ENCODE data around the gene CEACAM7. TPM values are rescaled to one million over a fixed set of nuclear protein-coding genes. Genes with fewer than 3 reads are reported as not detected.
"Not testable (repeated sequence)": the region's sequence is repeated elsewhere in the genome, so short reads cannot be mapped to it uniquely, and the experiment has no call there.

Gene CEACAM7
- total RNA-seq, 1 donor from 2014 or later: 3.4 TPM

GRCh38 chr19:41670755-41671154 is 17.3 kb downstream of the CEACAM7 start:
- Histone ChIP-seq H3K9me3 (peaks cover 4% of the 10 kb centered on the region), H3K36me3 (no peaks in the 10 kb centered on the region), H3K4me1 (no peaks in the 10 kb centered on the region), H3K4me3 (no peak overlapping the region), H3K27me3 (no peaks in the 10 kb centered on the region), H3K27ac (no peak overlapping the region)
- TF ChIP-seq POLR2A (IDR thresholded peaks at IDR 0.05): no peak
- TF ChIP-seq, protein P1, sequence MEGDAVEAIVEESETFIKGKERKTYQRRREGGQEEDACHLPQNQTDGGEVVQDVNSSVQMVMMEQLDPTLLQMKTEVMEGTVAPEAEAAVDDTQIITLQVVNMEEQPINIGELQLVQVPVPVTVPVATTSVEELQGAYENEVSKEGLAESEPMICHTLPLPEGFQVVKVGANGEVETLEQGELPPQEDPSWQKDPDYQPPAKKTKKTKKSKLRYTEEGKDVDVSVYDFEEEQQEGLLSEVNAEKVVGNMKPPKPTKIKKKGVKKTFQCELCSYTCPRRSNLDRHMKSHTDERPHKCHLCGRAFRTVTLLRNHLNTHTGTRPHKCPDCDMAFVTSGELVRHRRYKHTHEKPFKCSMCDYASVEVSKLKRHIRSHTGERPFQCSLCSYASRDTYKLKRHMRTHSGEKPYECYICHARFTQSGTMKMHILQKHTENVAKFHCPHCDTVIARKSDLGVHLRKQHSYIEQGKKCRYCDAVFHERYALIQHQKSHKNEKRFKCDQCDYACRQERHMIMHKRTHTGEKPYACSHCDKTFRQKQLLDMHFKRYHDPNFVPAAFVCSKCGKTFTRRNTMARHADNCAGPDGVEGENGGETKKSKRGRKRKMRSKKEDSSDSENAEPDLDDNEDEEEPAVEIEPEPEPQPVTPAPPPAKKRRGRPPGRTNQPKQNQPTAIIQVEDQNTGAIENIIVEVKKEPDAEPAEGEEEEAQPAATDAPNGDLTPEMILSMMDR (IDR thresholded peaks at IDR 0.05): no peak
- TF ChIP-seq POLR2AphosphoS5 (IDR thresholded peaks at IDR 0.05; ENCODE audit: insufficient read depth in 1 of 2, low read depth in 1 of 2): no peak
- no peak for DNase-seq (ENCODE audit: extremely low spot score in 2 of 2)
- intact Hi-C loops (cut with DNase I): no loop called here

GRCh38 chr19:41668315-41668714 is 19.8 kb downstream of the CEACAM7 start:
- intact Hi-C loops (cut with DNase I): no loop called here

GRCh38 chr19:41666075-41666474 is 22.0 kb downstream of the CEACAM7 start:
- H3K4me3 ChIP-seq: no peak overlapping the region
- no peak overlapping the region for H3K27ac ChIP-seq
- no peaks in the 10 kb centered on the region for H3K36me3 ChIP-seq
- H3K4me1 ChIP-seq: no peaks in the 10 kb centered on the region
- H3K9me3 ChIP-seq: peaks cover 9% of the 10 kb centered on the region
- no peak for DNase-seq (ENCODE audit: extremely low spot score in 2 of 2)
- H3K27me3 ChIP-seq: no peaks in the 10 kb centered on the region
- TF ChIP-seq POLR2AphosphoS5 (IDR thresholded peaks at IDR 0.05; ENCODE audit: insufficient read depth in 1 of 2, low read depth in 1 of 2) (no peak), POLR2A (IDR thresholded peaks at IDR 0.05) (no peak)
- TF ChIP-seq, protein P1 (IDR thresholded peaks at IDR 0.05): no peak
- intact Hi-C loops (cut with DNase I): no loop called here

More at GRCh38 chr19:41668315-41668714, 19.8 kb downstream of the CEACAM7 start:
- Histone ChIP-seq H3K36me3 (no peaks in the 10 kb centered on the region), H3K4me3 (no peak overlapping the region), H3K27me3 (no peaks in the 10 kb centered on the region), H3K27ac (no peak overlapping the region), H3K9me3 (peaks cover 9% of the 10 kb centered on the region), H3K4me1 (no peaks in the 10 kb centered on the region)
- no peak for DNase-seq (ENCODE audit: extremely low spot score in 2 of 2)
- TF ChIP-seq POLR2A (IDR thresholded peaks at IDR 0.05): no peak
- TF ChIP-seq POLR2AphosphoS5 (IDR thresholded peaks at IDR 0.05; ENCODE audit: insufficient read depth in 1 of 2, low read depth in 1 of 2): no peak
- TF ChIP-seq, protein P1 (IDR thresholded peaks at IDR 0.05): no peak

- intact Hi-C loops (cut with DNase I): no loop called here
- TF ChIP-seq POLR2A (IDR thresholded peaks at IDR 0.05) (no peak), POLR2AphosphoS5 (IDR thresholded peaks at IDR 0.05; ENCODE audit: insufficient read depth in 1 of 2, low read depth in 1 of 2) (no peak)
- TF ChIP-seq, protein P1 (IDR thresholded peaks at IDR 0.05): no peak
- Histone ChIP-seq H3K27me3 (no peaks in the 10 kb centered on the region), H3K4me1 (no peaks in the 10 kb centered on the region), H3K36me3 (no peaks in the 10 kb centered on the region), H3K27ac (no peak overlapping the region), H3K4me3 (no peak overlapping the region), H3K9me3 (no peaks in the 10 kb centered on the region)
- no peak for DNase-seq (ENCODE audit: extremely low spot score in 2 of 2)
Measured at GRCh38 chr19:41657157-41657556, 30.9 kb downstream of the CEACAM7 start.

- H3K36me3 ChIP-seq; H3K4me1 ChIP-seq; H3K9me3 ChIP-seq; H3K4me3 ChIP-seq; DNase-seq (ENCODE audit: extremely low spot score in 2 of 2); H3K27me3 ChIP-seq; intact Hi-C loops (cut with DNase I); H3K27ac ChIP-seq: not testable (repeated sequence)
Measured at GRCh38 chr19:41656756-41657155, 31.3 kb downstream of the CEACAM7 start.

DNA sequence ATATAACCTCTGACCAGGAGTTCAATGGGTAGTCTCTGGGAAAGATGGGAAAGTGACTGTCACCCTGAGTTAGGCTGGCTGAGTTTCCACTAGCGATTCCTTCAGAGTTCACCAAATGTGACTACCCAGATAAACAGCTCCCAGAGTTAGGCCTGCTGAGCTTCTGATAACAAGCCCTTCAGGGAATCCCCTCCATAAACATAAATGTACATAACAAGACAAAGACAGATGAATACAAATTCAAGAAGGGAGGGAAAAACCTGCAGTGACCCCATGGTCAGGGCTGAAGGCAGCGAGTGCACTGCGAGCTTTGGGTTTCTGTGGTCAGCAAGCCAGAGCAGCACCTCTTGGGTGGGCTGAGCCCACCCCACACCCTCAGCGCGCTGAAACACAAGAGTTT is 35.8 kb downstream of the CEACAM7 start:
- intact Hi-C loops (cut with DNase I): no loop called here
- no peak for DNase-seq (ENCODE audit: extremely low spot score in 2 of 2)
- no peaks in the 10 kb centered on the region for H3K36me3 ChIP-seq
- no peaks in the 10 kb centered on the region for H3K9me3 ChIP-seq
- H3K4me3 ChIP-seq: no peak overlapping the region
- TF ChIP-seq POLR2A (IDR thresholded peaks at IDR 0.05): no peak
- no peak for TF ChIP-seq POLR2AphosphoS5 (IDR thresholded peaks at IDR 0.05; ENCODE audit: insufficient read depth in 1 of 2, low read depth in 1 of 2)
- TF ChIP-seq, protein P1 (IDR thresholded peaks at IDR 0.05): no peak
- no peaks in the 10 kb centered on the region for H3K27me3 ChIP-seq
- H3K4me1 ChIP-seq: no peaks in the 10 kb centered on the region
- H3K27ac ChIP-seq: no peak overlapping the region

Measured in vagina (tissue), 2 donors.